HG02571 (cell line): ENCODE results near the gene CACHD1.
"Not testable (repeated sequence)": the region's sequence is repeated elsewhere in the genome, so short reads cannot be mapped to it uniquely, and the experiment has no call there.

Experiments used
- ATAC-seq: cut with Tn5 transposase; IDR thresholded peaks from one replicate; pipeline ENCODE4 v1.9.1; 2021; ENCODE audit warnings: mild to moderate bottlenecking, moderate library complexity; ENCODE audit not compliant: unreplicated experiment

The CACHD1 gene

GRCh38 chr1:64581135-64581842 lies 111.4 kb downstream of the CACHD1 start:
- no peak for ATAC-seq

DNA sequence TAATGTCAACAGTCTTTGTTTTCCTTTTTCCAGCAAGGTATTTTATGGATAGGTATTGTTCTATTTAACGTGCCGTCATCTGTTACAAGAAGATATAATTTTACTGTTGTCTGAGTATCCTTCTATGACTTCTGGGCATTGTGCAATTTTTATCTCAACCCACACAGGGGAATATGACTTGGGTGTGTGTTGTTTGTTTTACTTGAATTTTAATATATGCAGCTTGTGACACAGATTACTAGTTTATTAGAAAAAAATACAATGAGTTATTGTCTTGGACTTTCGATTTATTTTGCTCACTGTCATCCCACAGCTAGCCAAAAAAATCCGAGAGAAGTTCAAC lies 111.9 kb downstream of the CACHD1 start:
- no peak for ATAC-seq

DNA sequence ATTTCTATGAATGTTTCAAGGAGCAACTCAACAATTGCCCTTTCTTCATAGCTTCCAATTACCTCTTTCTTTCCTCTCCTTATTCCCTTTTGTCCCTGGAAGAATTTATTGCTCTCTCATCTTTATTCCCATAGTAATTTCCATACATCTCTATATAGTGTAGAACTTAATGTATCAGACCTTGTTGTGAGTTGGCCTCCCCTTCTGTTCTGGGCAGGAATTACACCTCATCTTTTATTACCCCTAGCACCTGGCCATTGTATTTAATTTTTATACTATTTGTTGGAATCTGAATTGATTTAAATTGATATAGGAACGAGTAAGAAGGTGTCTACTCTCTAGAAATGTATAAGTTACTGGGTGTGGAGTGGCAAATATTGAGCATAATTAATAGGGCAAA lies 114.5 kb downstream of the CACHD1 start:
- ATAC-seq: no peak

DNA sequence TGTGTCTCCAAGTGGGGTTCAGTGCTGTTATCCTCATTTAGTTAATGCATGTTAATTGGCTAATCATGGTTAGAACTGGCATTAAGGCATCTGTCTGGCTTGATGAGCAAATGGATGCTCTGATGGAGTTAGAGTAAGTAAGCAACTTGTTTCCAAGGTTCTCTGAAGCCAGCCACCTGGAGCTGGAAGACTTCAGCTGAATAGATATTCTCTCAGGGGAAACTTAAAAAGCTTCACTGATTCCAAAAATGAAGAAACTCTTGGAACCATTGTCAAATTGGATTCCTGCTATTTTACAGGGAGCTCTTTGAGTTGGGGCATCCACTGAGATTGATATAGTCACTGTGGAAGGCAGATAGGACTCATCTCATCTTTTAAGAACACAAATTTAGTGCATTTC lies 118.9 kb downstream of the CACHD1 start:
- ATAC-seq: no peak

DNA sequence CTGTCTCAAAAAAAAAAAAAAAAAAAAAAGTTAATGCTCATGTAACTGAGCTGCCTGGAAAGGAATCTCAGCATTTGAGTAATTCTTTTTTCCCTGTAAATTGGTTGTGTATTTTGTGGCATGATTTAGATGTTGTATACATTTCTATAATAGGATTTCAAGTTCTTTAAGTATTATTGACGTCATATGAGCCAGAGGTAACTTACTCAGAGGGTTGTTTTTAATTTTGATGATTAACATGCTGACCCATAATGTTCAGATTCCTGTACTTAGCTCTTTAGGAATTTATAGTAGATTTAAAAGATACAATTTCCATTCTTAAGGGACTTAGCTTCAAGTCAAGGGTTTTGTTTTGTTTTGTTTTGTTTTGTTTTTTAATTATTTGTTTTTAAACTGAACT lies 120.4 kb downstream of the CACHD1 start:
- no peak for ATAC-seq

GRCh38 chr1:64594446-64594845 lies 124.5 kb downstream of the CACHD1 start:
- no peak for ATAC-seq

DNA sequence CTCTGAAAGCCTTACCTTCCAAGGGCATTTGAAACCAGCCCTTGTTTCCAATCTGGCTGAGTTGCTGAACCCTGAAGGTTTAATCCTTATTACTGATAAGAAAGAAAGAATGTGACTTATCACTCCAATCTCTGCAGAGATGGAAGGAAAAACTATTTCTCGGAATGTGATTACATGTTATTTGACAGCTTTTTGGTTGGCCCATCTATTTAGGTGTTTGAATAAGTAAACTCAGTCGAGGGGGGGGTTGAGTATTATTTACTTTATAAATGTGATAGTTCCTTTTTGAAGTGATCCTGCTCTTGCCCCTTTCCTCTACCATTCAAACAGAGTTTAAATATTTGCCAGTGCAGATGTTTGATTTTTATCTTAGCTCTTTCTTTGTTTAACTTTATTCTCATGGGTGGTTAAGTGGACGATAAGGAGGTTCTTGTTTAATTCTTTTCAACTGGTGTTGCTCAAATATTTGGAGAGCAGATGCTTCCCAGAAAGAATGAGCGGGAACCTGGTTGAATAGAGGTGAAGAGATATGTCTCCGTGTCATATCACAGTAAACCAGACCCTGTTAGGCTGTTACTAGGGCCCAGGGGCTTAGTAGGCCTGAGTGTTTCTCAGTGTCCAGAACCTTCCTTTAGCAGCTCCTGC lies 126.1 kb downstream of the CACHD1 start:
- no peak for ATAC-seq

DNA sequence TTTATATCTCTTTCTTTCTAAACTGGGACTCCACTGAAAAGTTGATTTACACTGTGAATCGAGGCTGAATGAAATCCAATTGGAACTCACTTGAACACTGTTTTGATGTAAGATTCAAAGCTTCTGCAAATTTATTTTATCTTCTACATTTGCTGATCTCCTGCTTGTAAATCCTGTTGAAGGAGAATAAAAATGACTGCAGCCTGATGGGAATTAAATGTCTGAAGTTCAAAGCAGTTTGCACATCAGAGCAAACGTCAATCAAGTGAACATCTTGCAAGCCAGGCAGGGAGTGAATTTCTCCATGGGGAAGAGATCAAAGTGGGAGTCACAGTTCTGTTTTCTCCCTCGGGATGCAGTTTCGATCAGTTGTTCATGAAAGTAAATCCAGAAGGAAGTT lies 127.2 kb downstream of the CACHD1 start:
- ATAC-seq: no peak

DNA sequence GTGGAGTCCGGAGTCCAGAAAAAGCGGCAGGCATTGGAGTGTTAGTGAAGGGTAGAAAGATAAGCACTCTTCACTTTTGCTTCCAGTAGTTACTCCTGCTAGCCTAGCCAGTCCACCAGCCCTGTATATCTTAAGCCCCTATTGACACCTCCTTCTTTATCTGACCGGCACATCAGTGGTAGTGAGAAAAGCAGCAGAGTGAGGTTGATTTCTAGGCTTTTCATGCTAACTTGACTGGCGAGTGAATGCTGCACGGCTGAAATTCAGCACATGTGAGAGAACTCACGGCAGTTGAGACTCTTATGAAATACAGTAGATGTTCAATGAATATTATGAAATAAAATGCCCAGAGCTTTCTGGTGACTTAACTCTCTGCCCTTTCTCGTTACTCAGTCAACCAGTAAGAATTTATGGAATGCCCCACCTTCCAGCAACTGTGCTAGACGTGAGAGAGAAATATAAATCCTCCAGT lies 128.2 kb downstream of the CACHD1 start:
- no peak for ATAC-seq

DNA sequence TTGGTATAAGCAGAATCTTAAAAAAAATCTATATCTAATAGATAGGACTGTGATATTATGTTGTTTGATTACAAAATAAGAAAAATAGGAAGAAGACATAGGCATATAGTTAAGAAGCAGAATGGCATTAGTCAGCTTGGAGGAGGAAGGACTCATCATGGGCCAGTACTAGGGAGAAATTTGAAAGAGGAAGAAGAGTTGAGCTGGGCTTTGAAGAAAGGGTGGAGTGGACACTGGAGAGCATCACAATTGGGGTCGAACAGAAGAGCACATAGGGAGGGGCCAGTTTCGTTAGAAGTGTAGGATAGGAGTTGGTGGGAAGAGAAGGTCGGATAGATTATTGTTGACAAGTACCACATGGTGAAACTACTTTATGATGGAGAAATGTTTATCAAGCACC lies 129.3 kb downstream of the CACHD1 start:
- ATAC-seq: no peak

DNA sequence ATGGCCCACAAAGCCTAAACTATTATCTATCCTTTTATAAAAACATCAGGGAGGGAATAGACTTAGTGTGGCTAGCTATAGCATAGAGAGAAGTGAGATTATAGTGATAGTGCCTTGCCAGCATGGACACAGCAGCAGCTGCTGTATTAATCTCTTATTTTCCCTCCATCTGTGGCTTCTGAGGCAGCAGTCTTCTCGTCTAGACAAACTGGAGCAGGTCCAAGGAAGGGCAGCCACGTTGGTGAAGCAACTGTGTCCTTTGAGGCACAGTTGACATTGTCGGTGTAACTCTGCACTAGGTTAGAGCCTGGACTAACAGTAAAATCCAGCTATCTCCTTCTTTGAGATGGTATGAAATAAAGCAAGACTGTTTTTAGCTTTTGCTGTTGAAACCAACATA lies 131.3 kb downstream of the CACHD1 start:
- no peak for ATAC-seq

DNA sequence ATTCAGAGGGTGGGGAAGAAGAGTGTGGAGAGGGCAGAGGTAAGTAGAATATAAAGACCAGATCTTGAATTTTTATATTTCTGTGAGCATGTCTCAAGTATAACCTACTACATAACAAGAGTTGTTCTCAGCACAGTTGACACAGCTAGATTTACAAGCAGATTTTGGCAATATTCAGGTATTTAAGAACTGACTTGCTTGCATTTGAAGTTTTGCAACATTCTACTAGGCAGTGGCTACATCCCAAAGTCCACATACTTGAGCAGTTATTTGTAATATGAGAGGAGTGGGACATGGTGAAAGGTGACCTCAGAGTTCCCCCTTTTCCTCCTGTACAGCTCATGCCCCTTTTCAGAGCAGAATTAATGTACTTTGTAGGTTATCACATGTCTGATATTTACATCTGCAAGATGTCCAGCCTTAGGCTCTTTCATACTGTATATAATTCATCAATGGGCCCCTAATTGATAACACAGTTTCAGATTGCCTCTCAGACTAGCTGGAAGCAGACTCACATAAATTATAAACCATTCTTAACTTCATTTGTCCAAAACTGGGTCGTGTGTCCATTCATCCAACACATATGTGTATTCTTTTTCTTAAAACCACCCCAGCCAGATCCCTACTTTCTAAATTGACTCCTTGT lies 138.2 kb downstream of the CACHD1 start:
- no peak for ATAC-seq

DNA sequence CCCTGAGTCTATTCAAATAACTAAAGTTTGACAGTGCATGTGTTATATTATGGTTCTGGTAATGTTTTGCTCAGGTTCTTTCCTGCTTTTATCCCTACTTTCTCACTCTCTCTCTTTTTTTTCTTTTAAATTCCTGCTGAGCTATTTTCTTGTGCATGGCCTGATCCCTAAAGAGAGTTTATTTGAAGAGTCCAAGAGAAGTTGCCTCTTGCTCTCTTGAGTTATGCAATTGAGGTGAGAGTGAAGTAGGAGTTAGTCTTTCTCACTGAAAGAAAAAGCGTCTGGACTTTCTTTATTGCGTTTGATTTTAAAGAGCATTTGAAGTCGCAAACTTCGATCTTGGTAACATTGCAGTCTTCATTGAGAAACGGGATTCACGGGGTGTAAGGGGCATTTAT lies 138.7 kb downstream of the CACHD1 start:
- no peak for ATAC-seq

GRCh38 chr1:64610950-64611349 lies 141.0 kb downstream of the CACHD1 start:
- ATAC-seq: not testable (repeated sequence)

DNA sequence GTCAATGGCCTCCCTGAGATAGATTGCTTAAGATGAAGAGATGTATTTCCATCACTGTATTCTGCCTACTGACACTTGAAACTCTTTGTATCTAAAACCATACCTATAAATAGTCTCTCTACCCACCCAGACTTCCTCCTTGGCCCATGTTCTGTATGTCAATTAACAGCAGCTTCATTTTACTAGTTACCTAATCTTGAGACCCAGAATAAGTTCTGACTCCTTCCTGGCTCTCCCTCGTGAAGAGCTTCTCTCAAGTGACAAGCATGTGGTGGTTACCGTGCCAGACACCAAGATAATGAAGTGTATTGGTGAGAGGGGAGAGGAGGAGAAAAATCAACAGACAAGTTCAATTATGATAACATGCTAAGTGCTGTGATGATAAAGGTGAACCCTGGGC lies 146.1 kb downstream of the CACHD1 start:
- ATAC-seq: no peak

- ATAC-seq: no peak
Measured at GRCh38 chr1:64623750-64624191, 153.8 kb downstream of the CACHD1 start.

DNA sequence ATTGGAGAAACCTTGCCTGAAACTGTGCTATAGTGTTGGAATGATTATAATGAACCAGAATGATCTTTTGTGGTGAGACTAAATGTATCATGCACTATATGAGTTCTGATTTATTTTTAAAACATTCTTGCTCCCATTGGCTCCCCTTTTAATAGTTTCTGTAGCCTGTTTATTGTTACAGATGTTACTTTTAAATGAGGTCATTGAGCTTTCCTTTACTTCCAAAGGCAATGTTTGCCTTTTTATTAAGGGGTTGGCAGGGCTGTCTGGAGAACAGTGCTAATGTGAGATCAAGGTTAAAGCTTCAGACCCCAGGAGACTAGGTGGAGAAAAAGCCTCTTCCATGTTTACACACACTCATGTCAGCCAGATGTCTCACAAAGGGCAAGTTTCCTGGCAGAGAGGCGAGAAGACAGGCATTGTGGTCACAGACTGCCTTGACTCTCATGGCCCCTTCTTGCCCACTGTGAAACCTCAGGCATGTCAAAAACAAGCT lies 154.3 kb downstream of the CACHD1 start:
- ATAC-seq: no peak

- no peak for ATAC-seq
Measured at GRCh38 chr1:64624808-64625207, 154.9 kb downstream of the CACHD1 start.

DNA sequence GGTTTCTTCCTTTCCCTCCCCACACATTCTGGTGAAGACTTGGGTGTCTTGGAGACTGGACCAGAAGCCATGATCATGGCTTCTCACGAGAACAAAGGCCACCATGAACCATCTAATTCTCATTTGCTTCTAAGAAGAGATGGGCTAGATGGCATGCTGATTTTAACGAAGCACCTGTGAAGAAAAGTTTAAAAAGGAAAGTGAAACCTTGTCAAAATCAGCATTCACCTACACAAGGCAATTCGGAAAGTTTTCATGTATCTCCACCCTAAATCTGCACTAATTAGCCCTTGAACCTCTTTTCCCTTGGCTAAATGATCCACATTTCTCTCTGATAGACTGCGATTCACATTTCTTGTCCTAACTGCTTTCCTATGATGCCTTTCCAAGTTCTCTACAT lies 160.7 kb downstream of the CACHD1 start:
- ATAC-seq: no peak

GRCh38 chr1:64631346-64632034 lies 161.6 kb downstream of the CACHD1 start:
- ATAC-seq: no peak

DNA sequence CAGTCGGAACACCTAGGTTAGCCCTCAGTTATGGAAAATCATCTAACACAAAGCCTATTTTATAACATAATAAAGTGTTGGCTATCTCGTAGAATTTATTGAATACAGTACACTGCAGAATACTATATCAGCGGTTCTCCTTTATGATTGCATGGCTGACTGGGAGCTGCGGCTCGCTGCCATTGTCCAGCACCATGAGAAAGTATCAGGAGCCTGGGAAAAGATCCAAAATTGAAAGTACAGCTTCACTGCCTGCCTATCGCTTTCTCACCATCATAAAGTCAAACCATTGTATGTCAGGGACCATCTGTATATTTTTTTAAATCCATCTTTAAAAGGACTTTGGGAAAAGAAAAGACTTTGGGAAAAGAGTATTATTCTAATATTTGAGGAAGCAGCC lies 163.0 kb downstream of the CACHD1 start:
- no peak for ATAC-seq
